ENCODE results near the gene XYLT1.

DNA sequence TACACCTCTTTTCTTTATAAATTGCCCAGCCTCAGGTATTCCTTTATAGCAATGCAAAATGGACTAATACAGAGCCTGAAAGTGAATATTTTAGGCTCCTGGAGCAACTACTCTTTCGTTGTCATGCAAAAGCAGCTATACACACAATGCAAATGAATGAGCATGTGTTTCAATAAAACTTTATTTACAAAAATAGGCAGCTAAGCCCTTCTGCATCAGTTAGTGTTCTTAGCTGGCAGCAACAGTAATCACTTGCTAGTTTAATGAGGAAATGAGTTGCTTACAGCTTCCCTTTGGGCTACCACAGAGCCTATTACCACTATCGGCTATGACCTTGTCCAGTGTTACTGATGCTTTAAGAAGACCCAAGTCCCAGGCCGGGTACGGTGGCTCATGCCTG, 402.9 kb downstream of the XYLT1 start:
- TF ChIP-seq, protein P1, sequence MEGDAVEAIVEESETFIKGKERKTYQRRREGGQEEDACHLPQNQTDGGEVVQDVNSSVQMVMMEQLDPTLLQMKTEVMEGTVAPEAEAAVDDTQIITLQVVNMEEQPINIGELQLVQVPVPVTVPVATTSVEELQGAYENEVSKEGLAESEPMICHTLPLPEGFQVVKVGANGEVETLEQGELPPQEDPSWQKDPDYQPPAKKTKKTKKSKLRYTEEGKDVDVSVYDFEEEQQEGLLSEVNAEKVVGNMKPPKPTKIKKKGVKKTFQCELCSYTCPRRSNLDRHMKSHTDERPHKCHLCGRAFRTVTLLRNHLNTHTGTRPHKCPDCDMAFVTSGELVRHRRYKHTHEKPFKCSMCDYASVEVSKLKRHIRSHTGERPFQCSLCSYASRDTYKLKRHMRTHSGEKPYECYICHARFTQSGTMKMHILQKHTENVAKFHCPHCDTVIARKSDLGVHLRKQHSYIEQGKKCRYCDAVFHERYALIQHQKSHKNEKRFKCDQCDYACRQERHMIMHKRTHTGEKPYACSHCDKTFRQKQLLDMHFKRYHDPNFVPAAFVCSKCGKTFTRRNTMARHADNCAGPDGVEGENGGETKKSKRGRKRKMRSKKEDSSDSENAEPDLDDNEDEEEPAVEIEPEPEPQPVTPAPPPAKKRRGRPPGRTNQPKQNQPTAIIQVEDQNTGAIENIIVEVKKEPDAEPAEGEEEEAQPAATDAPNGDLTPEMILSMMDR (IDR thresholded peaks at IDR 0.05; ENCODE audit: control extremely low read depth in 1 of 3, insufficient read depth in 1 of 3, low read depth in 1 of 3, low read length in 3 of 3) = no peak
- TF ChIP-seq SRF (IDR thresholded peaks at IDR 0.05; ENCODE audit: low read depth, low read length) (no peak), CBX8 (IDR thresholded peaks at IDR 0.05; ENCODE audit: borderline replicate concordance, low read depth, low read length) (no peak), YY1 (IDR thresholded peaks at IDR 0.05; ENCODE audit: low read depth, low read length) (no peak), PHF8 (conservative IDR thresholded peaks at IDR 0.05; ENCODE audit: low read depth, low read length) (no peak), CHD1 (IDR thresholded peaks at IDR 0.05; ENCODE audit: low read depth, low read length) (no peak), BCL11A (IDR thresholded peaks at IDR 0.05; ENCODE audit: low read depth in 2 of 2, low read length in 2 of 2) (no peak), RAD21 (IDR thresholded peaks at IDR 0.05 in 1 of 2, conservative IDR thresholded peaks at IDR 0.05 in 1 of 2; ENCODE audit: low read depth in 2 of 2, low read length in 2 of 2) (no peak), TBP (IDR thresholded peaks at IDR 0.05; ENCODE audit: low read depth, low read length) (no peak), POLR2A (IDR thresholded peaks at IDR 0.05; ENCODE audit: control extremely low read depth in 1 of 2, low read depth in 2 of 2, low read length in 2 of 2) (no peak), JUND (IDR thresholded peaks at IDR 0.05; ENCODE audit: low read length) (no peak), ATF3 (IDR thresholded peaks at IDR 0.05; ENCODE audit: insufficient read depth, low read depth, low read length) (no peak), TAF1 (IDR thresholded peaks at IDR 0.05; ENCODE audit: low read depth, low read length) (no peak)
- TF ChIP-seq, protein P2, sequence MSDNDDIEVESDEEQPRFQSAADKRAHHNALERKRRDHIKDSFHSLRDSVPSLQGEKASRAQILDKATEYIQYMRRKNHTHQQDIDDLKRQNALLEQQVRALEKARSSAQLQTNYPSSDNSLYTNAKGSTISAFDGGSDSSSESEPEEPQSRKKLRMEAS (IDR thresholded peaks at IDR 0.05) = no peak

Data from H1 (cell line).